ENCODE data around the gene TANGO6.

DNA sequence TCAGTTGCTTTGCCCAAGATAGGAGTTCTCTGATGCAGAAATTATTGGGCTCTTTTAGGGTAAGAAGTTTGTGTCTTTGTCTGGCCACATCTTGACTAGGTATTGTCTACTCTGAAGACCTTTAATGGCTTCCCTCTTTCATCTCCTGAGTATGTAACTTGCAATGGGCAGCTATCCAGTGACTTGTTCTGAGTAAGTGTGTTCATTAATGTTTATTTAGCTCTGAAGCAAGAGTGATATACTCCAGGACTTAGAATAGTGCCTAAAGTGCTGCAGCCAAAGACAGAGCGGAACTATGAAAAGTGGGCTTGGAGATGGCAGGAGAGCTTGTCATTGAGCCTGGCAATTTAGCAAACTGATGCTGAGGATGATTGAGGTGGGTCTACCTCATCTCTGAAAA lies 8.8 kb upstream of the TANGO6 start:
- TF ChIP-seq, protein P1, sequence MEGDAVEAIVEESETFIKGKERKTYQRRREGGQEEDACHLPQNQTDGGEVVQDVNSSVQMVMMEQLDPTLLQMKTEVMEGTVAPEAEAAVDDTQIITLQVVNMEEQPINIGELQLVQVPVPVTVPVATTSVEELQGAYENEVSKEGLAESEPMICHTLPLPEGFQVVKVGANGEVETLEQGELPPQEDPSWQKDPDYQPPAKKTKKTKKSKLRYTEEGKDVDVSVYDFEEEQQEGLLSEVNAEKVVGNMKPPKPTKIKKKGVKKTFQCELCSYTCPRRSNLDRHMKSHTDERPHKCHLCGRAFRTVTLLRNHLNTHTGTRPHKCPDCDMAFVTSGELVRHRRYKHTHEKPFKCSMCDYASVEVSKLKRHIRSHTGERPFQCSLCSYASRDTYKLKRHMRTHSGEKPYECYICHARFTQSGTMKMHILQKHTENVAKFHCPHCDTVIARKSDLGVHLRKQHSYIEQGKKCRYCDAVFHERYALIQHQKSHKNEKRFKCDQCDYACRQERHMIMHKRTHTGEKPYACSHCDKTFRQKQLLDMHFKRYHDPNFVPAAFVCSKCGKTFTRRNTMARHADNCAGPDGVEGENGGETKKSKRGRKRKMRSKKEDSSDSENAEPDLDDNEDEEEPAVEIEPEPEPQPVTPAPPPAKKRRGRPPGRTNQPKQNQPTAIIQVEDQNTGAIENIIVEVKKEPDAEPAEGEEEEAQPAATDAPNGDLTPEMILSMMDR (conservative IDR thresholded peaks at IDR 0.05; ENCODE audit: low read depth, low read length), result no peak
- TF ChIP-seq EZH2 (IDR thresholded peaks at IDR 0.05; ENCODE audit: borderline replicate concordance, low read depth, low read length, poor library complexity, severe bottlenecking), result no peak
